Endothelial cell of umbilical vein (primary cell): ENCODE data around the gene POMGNT2. TPM values are rescaled to one million over a fixed set of nuclear protein-coding genes. Genes with fewer than 3 reads are reported as not detected.

ENCODE experiments used
- BruUV-seq: library from RNA; stranded (reverse); fragments of 400-500 nt; replicated peaks from 2 replicates; lab custom pipeline; 2021; lab: Mats Ljungman, UMichigan
- CTCF ChIA-PET: fragments of 300-600, 350-600 bp; sonication (Branson Sonifier 250); formaldehyde crosslinking; loops from one replicate; lab custom pipeline; 2021; ENCODE audit warnings: antibody characterized with exemption, inconsistent platforms; lab: Charles Lee
- POLR2A ChIA-PET: fragments of 300-600, 350-600 bp; sonication (Branson Sonifier 250); formaldehyde crosslinking; loops from one replicate; lab custom pipeline; 2021; ENCODE audit warnings: antibody characterized with exemption, inconsistent platforms; lab: Charles Lee
- DNase-seq: peaks from one replicate; pipeline ENCODE4 v3.0.0-alpha.2; 2011; ENCODE audit warnings: low read depth, low spot score
- FAIRE-seq: peaks from 2 replicates; lab custom pipeline; 2011; peaks lifted over from hg19 to GRCh38; lab: Jason Lieb, UNC
- H2AFZ ChIP-seq: 2 replicates; pipeline ENCODE4 v1.6.0; 2012; ENCODE audit warnings: low read depth, low read length, control low read depth, inconsistent platforms
- H3K27ac ChIP-seq: 2 replicates; pipeline ENCODE4 v1.5.1; 2011; ENCODE audit warnings: low read depth, mild to moderate bottlenecking, control low read depth, low read length, moderate library complexity; ENCODE audit not compliant: insufficient read depth
- H3K27me3 ChIP-seq, 2 experiments: 2 replicates each; pipeline versions ENCODE4 v1.6.0 to v1.6.1; 2011; ENCODE audit warnings: low read length in 2 of 2, mixed read lengths in 1 of 2; ENCODE audit not compliant: control insufficient read depth in 2 of 2, insufficient read depth in 2 of 2
- H3K36me3 ChIP-seq, 2 experiments: 2 replicates in 1 of 2; 3 replicates in 1 of 2; pipeline ENCODE4 v1.5.1; 2011; ENCODE audit warnings: low read length in 2 of 2, mild to moderate bottlenecking in 1 of 2, moderate library complexity in 1 of 2; ENCODE audit not compliant: control insufficient read depth in 2 of 2, insufficient read depth in 2 of 2; ENCODE audit errors: extremely low read depth in 1 of 2
- H3K4me1 ChIP-seq: 3 replicates; pipeline ENCODE4 v1.5.1; 2011; ENCODE audit warnings: mild to moderate bottlenecking, low read length; ENCODE audit not compliant: control insufficient read depth, insufficient read depth; ENCODE audit errors: extremely low read depth
- H3K4me2 ChIP-seq: 2 replicates; pipeline ENCODE4 v1.6.1; 2011; ENCODE audit warnings: low read length, control low read depth, mixed read lengths; ENCODE audit not compliant: insufficient read depth
- H3K4me3 ChIP-seq, 3 experiments: fragments of 200-600 bp in 1 of 3; sonication (generic), shearing (Covaris generic) in 1 of 3; replicated peaks in 1 of 3; 2 replicates each; pipeline ENCODE4 v1.5.1; 2011 to 2016; ENCODE audit warnings: control low read depth in 3 of 3, low read length in 3 of 3, mild to moderate bottlenecking in 2 of 3, inconsistent platforms in 1 of 3, low read depth in 1 of 3, moderate library complexity in 1 of 3; ENCODE audit not compliant: insufficient read depth in 1 of 3
- H3K79me2 ChIP-seq: 2 replicates; pipeline ENCODE4 v1.6.0; 2012; ENCODE audit warnings: low read length, inconsistent platforms; ENCODE audit not compliant: control insufficient read depth, insufficient read depth
- H3K9ac ChIP-seq: replicated peaks from 2 replicates; pipeline ENCODE3; 2011; ENCODE audit warnings: low read length, control low read depth; ENCODE audit not compliant: insufficient read depth; ENCODE audit errors: extremely low read depth
- H3K9me1 ChIP-seq: replicated peaks from 3 replicates; pipeline ENCODE4 v1.6.0; 2011; ENCODE audit warnings: mild to moderate bottlenecking, low read length; ENCODE audit not compliant: control insufficient read depth, insufficient read depth; ENCODE audit errors: extremely low read depth
- H3K9me3 ChIP-seq: replicated peaks from 2 replicates; pipeline ENCODE4 v1.5.1; 2012; ENCODE audit warnings: low read length, inconsistent platforms; ENCODE audit not compliant: control insufficient read depth, insufficient read depth
- H4K20me1 ChIP-seq: replicated peaks from 2 replicates; pipeline ENCODE3; 2011; ENCODE audit warnings: mild to moderate bottlenecking, low read length; ENCODE audit not compliant: control insufficient read depth, insufficient read depth; ENCODE audit errors: extremely low read depth
- CTCF ChIP-seq, 2 donors: IDR thresholded peaks; 1 replicate in 1 of 2; 2 replicates in 1 of 2; pipeline ENCODE4 v1.5.1; 2011; ENCODE audit warnings: low read length in 2 of 2, mild to moderate bottlenecking in 2 of 2, moderate library complexity in 2 of 2, control low read depth in 1 of 2, inconsistent platforms in 1 of 2, low read depth in 1 of 2; ENCODE audit not compliant: insufficient read depth in 1 of 2; ENCODE audit errors: extremely low read depth in 1 of 2
- EZH2 ChIP-seq: IDR thresholded peaks from 2 replicates; pipeline ENCODE4 v1.6.1; 2012; ENCODE audit warnings: borderline replicate concordance, low read depth, mild to moderate bottlenecking, moderate library complexity, low read length, inconsistent platforms; ENCODE audit not compliant: severe bottlenecking
- FOS ChIP-seq: IDR thresholded peaks from 2 replicates; pipeline ENCODE4 v1.6.1; 2011; ENCODE audit warnings: mild to moderate bottlenecking, low read length, moderate library complexity, borderline replicate concordance; ENCODE audit not compliant: insufficient read depth
- GATA2 ChIP-seq: IDR thresholded peaks from 2 replicates; pipeline ENCODE4 v1.7.0; 2011; ENCODE audit warnings: low read depth, mild to moderate bottlenecking, moderate library complexity, mixed read lengths, low read length; ENCODE audit not compliant: insufficient read length, insufficient read depth
- JUN ChIP-seq: IDR thresholded peaks from 2 replicates; pipeline ENCODE4 v1.6.1; 2011; ENCODE audit warnings: borderline replicate concordance, low read depth; ENCODE audit not compliant: insufficient read length, insufficient read depth
- MAX ChIP-seq: IDR thresholded peaks from 2 replicates; pipeline ENCODE4 v1.6.1; 2011; ENCODE audit not compliant: insufficient read depth, insufficient read length
- MYC ChIP-seq: IDR thresholded peaks from one replicate; pipeline ENCODE4 v1.6.1; 2011; ENCODE audit warnings: mild to moderate bottlenecking, low read depth, low read length
- POLR2A ChIP-seq: IDR thresholded peaks from 2 replicates; pipeline ENCODE4 v1.6.1; 2012; ENCODE audit warnings: low read depth, mild to moderate bottlenecking, control low read depth, low read length
- POLR2AphosphoS5 ChIP-seq: IDR thresholded peaks from 2 replicates; pipeline ENCODE4 v1.6.1; 2012; ENCODE audit warnings: low read depth, mild to moderate bottlenecking, control low read depth, low read length, moderate library complexity; ENCODE audit not compliant: insufficient read depth
- dilution Hi-C: fragments of 300-500 bp; cut with MboI; formaldehyde crosslinking; loops from one replicate; pipeline ENCODE4 v1.15.0; 2019; ENCODE audit warnings: low sequenced_read_pairs; ENCODE audit not compliant: extremely low pct_ligation_motif_present
- intact Hi-C: fragments of 100-400 bp; cut with micrococcal nuclease; formaldehyde crosslinking; loops from one replicate; pipeline ENCODE4 v1.10.0; 2022
- polyA plus RNA-seq, 4 experiments: library from polyadenylated mRNA; depleted of rRNA in 3 of 4; stranded (reverse) in 3 of 4; unstranded in 1 of 4; fragments of >200 nt; gene quantifications; 2 replicates each; pipeline versions ENCODE4 v1.2.1 to v1.2.3, GENCODE V29; 2011 to 2012; ENCODE audit warnings: missing spikeins in 1 of 4
- total RNA-seq: library from RNA; stranded (reverse); gene quantifications from 2 replicates; pipeline ENCODE4 v1.2.3, GENCODE V29; 2021

POMGNT2 gene
- total and polyA plus RNA-seq, 2 donors (not counting 3 experiments of a cell fraction or from before 2014, with no cell fraction given) = 6.4 to 16.3 TPM

- TF ChIP-seq MAX (no peak), MYC (no peak), POLR2A (no peak), CTCF (IDR thresholded peaks at IDR 0.05; ENCODE audit: extremely low read depth in 1 of 2, insufficient read depth in 1 of 2, low read depth in 1 of 2, low read length in 2 of 2) (no peak), FOS (no peak), POLR2AphosphoS5 (no peak), EZH2 (no peak), JUN (no peak), GATA2 (no peak)
- H4K20me1 ChIP-seq = no peaks in the 10 kb centered on the region
- dilution Hi-C loops = no loop called here
- no peaks in the 10 kb centered on the region for H3K36me3 ChIP-seq
- POLR2A ChIA-PET = no interaction called here
- no peaks in the 10 kb centered on the region for H3K9me1 ChIP-seq
- H2AFZ ChIP-seq = no peak overlapping the region
- no TSS peak for BruUV-seq
- H3K9ac ChIP-seq = no peak overlapping the region
- no peak overlapping the region for H3K4me3 ChIP-seq
- H3K79me2 ChIP-seq = no peaks in the 10 kb centered on the region
- intact Hi-C loops = no loop called here
- DNase-seq = no peak
- no peaks in the 10 kb centered on the region for H3K4me1 ChIP-seq
- no peak overlapping the region for H3K27ac ChIP-seq
- H3K27me3 ChIP-seq = no peaks in the 10 kb centered on the region
- no peaks in the 10 kb centered on the region for H3K9me3 ChIP-seq
- CTCF ChIA-PET = interaction anchor here (1.0 to 1.4 kb wide), 2 partner anchors 17 to 127 kb away, joined by 3 to 4 read pairs; partner anchors contain the start of gene POMGNT2
- H3K4me2 ChIP-seq = no peak overlapping the region
- FAIRE-seq = no peak
Observed at GRCh38 chr3:43089081-43089480, 16.8 kb downstream of the POMGNT2 start.
